ENCODE measurements around the gene KREMEN1. TPM values are rescaled to one million over a fixed set of nuclear protein-coding genes. Genes with fewer than 3 reads are reported as not detected.

KREMEN1 gene
- total and polyA plus RNA-seq, 9 of the 15 experiments (the other 6 are each of a cell fraction or from before 2014, with no cell fraction given) = 0.69 to 11.5 (median 4.3) TPM

- TF ChIP-seq ZMIZ1 (IDR thresholded peaks at IDR 0.05; ENCODE audit: low read depth in 2 of 2, low read length in 2 of 2) (no peak), ETS1 (conservative IDR thresholded peaks at IDR 0.05; ENCODE audit: control insufficient read depth, low read depth, low read length) (no peak), SP2 (IDR thresholded peaks at IDR 0.05; ENCODE audit: extremely low read depth, low read depth, low read length, poor library complexity, severe bottlenecking) (no peak), SRSF9 (IDR thresholded peaks at IDR 0.05; ENCODE audit: borderline replicate concordance, low read depth, low read length) (no peak), ZNF77 (CRISPR knock-in tag; IDR thresholded peaks at IDR 0.05) (no peak), ZNF140 (CRISPR knock-in tag; IDR thresholded peaks at IDR 0.05) (no peak), MTA3 (IDR thresholded peaks at IDR 0.05; ENCODE audit: borderline replicate concordance) (no peak), MCM7 (IDR thresholded peaks at IDR 0.05) (no peak), KLF10 (CRISPR knock-in tag; IDR thresholded peaks at IDR 0.05) (no peak), SIRT6 (IDR thresholded peaks at IDR 0.05; ENCODE audit: low read depth, low read length) (no peak), SMAD2 (IDR thresholded peaks at IDR 0.05; ENCODE audit: low read depth, low read length) (no peak), PCBP1 (IDR thresholded peaks at IDR 0.05; ENCODE audit: low read depth, low read length, poor library complexity, severe bottlenecking) (peak; percentile 27), TCF7 (IDR thresholded peaks at IDR 0.05; ENCODE audit: borderline replicate concordance) (no peak), GABPB2 (CRISPR knock-in tag; conservative IDR thresholded peaks at IDR 0.05) (no peak), ZKSCAN1 (IDR thresholded peaks at IDR 0.05; ENCODE audit: low read depth, low read length) (no peak), ZNF444 (CRISPR knock-in tag; IDR thresholded peaks at IDR 0.05) (no peak), ELF1 (tag; IDR thresholded peaks at IDR 0.05) (no peak), HMG20B (CRISPR knock-in tag; IDR thresholded peaks at IDR 0.05) (no peak), CCNT2 (IDR thresholded peaks at IDR 0.05; ENCODE audit: borderline replicate concordance, extremely low read depth, insufficient read length, low read depth, low read length) (peak; percentile 9), NCOA4 (IDR thresholded peaks at IDR 0.05; ENCODE audit: partially characterized antibody) (no peak), ZNF316 (IDR thresholded peaks at IDR 0.05) (no peak), ZNF695 (CRISPR knock-in tag; IDR thresholded peaks at IDR 0.05) (no peak), SNAPC5 (CRISPR knock-in tag; IDR thresholded peaks at IDR 0.05) (no peak), NFRKB (IDR thresholded peaks at IDR 0.05; ENCODE audit: low read depth) (no peak), ZFX (CRISPR knock-in tag; IDR thresholded peaks at IDR 0.05) (peak; percentile 20; the same call in 1 of the 2 replicates), ZZZ3 (IDR thresholded peaks at IDR 0.05) (no peak), POLR2A (conservative IDR thresholded peaks at IDR 0.05) (no peak)
These were observed at the start of gene KREMEN1 (continued) for GRCh38 chr22:29072979-29073617.
